ENCODE measurements around the gene DDX39B. TPM values are rescaled to one million over a fixed set of nuclear protein-coding genes. Genes with fewer than 3 reads are reported as not detected.

Gene DDX39B
- total and polyA plus RNA-seq, 9 of the 15 experiments (the other 6 are each of a cell fraction or from before 2014, with no cell fraction given), result 479 to 869 (median 592) TPM

DNA sequence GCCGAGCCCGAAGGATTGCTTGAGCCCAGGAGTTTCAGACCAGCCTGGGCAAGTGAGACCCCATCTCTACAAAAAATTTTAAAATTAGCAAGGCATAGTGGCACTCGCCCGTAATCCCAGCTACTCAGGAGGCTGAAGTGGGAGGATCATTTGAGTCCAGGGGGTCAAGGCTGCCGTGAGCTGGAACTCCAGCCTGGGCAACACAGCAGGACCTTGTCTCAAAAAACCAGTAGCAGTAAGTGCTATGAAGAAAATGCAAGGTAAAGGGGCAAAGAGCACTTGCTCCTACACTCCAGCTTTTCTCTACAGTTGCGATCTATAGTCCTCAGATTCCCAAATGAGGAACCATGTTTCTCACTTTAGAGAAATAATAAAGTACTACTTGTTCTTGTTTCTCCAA, 1.8 kb upstream of the DDX39B start:
- ChIA-PET POLR2A (interaction anchor here (1.1 to 3.9 kb wide), 7 partner anchors 7 to 55 kb away, joined by 3 to 27 read pairs (median 20); partner anchors contain the start of gene LTB), CTCF (ENCODE audit: low intra/inter-chr PET ratio) (interaction anchor here (0.9 kb wide), 1 partner anchor 55 kb away, joined by 3 read pairs; no protein-coding TSS in a partner anchor)
- BruUV-seq (replicated peaks), result no TSS peak
- Histone ChIP-seq H3K9me3 (replicated peaks; ENCODE audit: control insufficient read depth, insufficient read depth, low read depth, low read length) (no peaks in the 10 kb centered on the region), H3K27me3 (ENCODE audit: control insufficient read depth in 2 of 2, insufficient read depth in 2 of 2, low read length in 2 of 2) (no peaks in the 10 kb centered on the region), H3K9me1 (ENCODE audit: control insufficient read depth, insufficient read depth, low read length) (peaks cover 15% of the 10 kb centered on the region), H2AFZ (ENCODE audit: low read depth, low read length) (no peak overlapping the region), H3K9ac (ENCODE audit: insufficient read depth in 1 of 2, low read depth in 2 of 2, low read length in 2 of 2) (peak overlapping the region in 1 of 2 experiments; percentile 23; a peak in 1 of 4 replicates), H3K4me1 (replicated peaks in 1 of 2; ENCODE audit: control insufficient read depth in 2 of 2, insufficient read depth in 2 of 2, low read length in 2 of 2) (peaks cover 16 to 29% of the 10 kb centered on the region in 2 experiments), H3K27ac (ENCODE audit: extremely low read depth, low read depth, low read length) (no peak overlapping the region), H3K4me2 (ENCODE audit: insufficient read depth, low read length) (no peak overlapping the region), H4K20me1 (replicated peaks; ENCODE audit: control insufficient read depth, insufficient read depth, low read length) (peaks cover 24% of the 10 kb centered on the region), H3K4me3 (no peak overlapping the region), H3K79me2 (ENCODE audit: control insufficient read depth, insufficient read depth, low read length) (peaks cover 61% of the 10 kb centered on the region), H3K36me3 (ENCODE audit: control insufficient read depth, insufficient read depth, low read length) (peaks cover 30% of the 10 kb centered on the region)
- TF ChIP-seq ZFP30 (CRISPR knock-in tag; IDR thresholded peaks at IDR 0.05; ENCODE audit: borderline replicate concordance), result no peak
- no peak for TF ChIP-seq STAG1 (CRISPR knock-in tag; IDR thresholded peaks at IDR 0.05; ENCODE audit: borderline replicate concordance)
- no peak for TF ChIP-seq CBX8 (IDR thresholded peaks at IDR 0.05; ENCODE audit: borderline replicate concordance, extremely low read depth, low read depth, low read length, poor library complexity, severe bottlenecking)
- no peak for TF ChIP-seq TEAD4 (IDR thresholded peaks at IDR 0.05; ENCODE audit: low read length)
- TF ChIP-seq TEAD4 (CRISPR knock-in tag; IDR thresholded peaks at IDR 0.05; ENCODE audit: borderline replicate concordance), result no peak
- no peak for TF ChIP-seq EHMT2 (IDR thresholded peaks at IDR 0.05)
- no peak for TF ChIP-seq SMAD3 (CRISPR knock-in tag; conservative IDR thresholded peaks at IDR 0.05)
- TF ChIP-seq, protein P1, sequence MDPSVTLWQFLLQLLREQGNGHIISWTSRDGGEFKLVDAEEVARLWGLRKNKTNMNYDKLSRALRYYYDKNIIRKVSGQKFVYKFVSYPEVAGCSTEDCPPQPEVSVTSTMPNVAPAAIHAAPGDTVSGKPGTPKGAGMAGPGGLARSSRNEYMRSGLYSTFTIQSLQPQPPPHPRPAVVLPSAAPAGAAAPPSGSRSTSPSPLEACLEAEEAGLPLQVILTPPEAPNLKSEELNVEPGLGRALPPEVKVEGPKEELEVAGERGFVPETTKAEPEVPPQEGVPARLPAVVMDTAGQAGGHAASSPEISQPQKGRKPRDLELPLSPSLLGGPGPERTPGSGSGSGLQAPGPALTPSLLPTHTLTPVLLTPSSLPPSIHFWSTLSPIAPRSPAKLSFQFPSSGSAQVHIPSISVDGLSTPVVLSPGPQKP (CRISPR knock-in tag; IDR thresholded peaks at IDR 0.05), result no peak
- TF ChIP-seq, protein P2, sequence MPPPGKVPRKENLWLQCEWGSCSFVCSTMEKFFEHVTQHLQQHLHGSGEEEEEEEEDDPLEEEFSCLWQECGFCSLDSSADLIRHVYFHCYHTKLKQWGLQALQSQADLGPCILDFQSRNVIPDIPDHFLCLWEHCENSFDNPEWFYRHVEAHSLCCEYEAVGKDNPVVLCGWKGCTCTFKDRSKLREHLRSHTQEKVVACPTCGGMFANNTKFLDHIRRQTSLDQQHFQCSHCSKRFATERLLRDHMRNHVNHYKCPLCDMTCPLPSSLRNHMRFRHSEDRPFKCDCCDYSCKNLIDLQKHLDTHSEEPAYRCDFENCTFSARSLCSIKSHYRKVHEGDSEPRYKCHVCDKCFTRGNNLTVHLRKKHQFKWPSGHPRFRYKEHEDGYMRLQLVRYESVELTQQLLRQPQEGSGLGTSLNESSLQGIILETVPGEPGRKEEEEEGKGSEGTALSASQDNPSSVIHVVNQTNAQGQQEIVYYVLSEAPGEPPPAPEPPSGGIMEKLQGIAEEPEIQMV (tag; conservative IDR thresholded peaks at IDR 0.05; ENCODE audit: low read depth), result no peak
- TF ChIP-seq, protein P3, sequence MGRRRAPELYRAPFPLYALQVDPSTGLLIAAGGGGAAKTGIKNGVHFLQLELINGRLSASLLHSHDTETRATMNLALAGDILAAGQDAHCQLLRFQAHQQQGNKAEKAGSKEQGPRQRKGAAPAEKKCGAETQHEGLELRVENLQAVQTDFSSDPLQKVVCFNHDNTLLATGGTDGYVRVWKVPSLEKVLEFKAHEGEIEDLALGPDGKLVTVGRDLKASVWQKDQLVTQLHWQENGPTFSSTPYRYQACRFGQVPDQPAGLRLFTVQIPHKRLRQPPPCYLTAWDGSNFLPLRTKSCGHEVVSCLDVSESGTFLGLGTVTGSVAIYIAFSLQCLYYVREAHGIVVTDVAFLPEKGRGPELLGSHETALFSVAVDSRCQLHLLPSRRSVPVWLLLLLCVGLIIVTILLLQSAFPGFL (CRISPR knock-in tag; IDR thresholded peaks at IDR 0.05), result no peak
- TF ChIP-seq, protein P4, sequence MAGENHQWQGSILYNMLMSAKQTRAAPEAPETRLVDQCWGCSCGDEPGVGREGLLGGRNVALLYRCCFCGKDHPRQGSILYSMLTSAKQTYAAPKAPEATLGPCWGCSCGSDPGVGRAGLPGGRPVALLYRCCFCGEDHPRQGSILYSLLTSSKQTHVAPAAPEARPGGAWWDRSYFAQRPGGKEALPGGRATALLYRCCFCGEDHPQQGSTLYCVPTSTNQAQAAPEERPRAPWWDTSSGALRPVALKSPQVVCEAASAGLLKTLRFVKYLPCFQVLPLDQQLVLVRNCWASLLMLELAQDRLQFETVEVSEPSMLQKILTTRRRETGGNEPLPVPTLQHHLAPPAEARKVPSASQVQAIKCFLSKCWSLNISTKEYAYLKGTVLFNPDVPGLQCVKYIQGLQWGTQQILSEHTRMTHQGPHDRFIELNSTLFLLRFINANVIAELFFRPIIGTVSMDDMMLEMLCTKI (IDR thresholded peaks at IDR 0.05; ENCODE audit: partially characterized antibody), result no peak
- TF ChIP-seq BRF1 (IDR thresholded peaks at IDR 0.05; ENCODE audit: borderline replicate concordance, extremely low read depth, insufficient read length), result no peak
- no peak for TF ChIP-seq ZNF134 (CRISPR knock-in tag; conservative IDR thresholded peaks at IDR 0.05)
- TF ChIP-seq, protein P5, sequence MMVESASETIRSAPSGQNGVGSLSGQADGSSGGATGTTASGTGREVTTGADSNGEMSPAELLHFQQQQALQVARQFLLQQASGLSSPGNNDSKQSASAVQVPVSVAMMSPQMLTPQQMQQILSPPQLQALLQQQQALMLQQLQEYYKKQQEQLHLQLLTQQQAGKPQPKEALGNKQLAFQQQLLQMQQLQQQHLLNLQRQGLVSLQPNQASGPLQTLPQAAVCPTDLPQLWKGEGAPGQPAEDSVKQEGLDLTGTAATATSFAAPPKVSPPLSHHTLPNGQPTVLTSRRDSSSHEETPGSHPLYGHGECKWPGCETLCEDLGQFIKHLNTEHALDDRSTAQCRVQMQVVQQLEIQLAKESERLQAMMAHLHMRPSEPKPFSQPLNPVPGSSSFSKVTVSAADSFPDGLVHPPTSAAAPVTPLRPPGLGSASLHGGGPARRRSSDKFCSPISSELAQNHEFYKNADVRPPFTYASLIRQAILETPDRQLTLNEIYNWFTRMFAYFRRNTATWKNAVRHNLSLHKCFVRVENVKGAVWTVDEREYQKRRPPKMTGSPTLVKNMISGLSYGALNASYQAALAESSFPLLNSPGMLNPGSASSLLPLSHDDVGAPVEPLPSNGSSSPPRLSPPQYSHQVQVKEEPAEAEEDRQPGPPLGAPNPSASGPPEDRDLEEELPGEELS (CRISPR knock-in tag; IDR thresholded peaks at IDR 0.05; ENCODE audit: borderline replicate concordance), result no peak
- FAIRE-seq (no peak), DNase-seq (ENCODE audit: extremely low read depth in 1 of 4, low spot score in 3 of 4) (no peak), ATAC-seq (no peak)
- intact Hi-C loops (cut with micrococcal nuclease), result loop anchor here (5.0 to 10.0 kb wide), 2 partner anchors 146 to 231 kb away; partner anchors contain the start of gene VWA7
- in situ Hi-C loops (cut with MboI), result loop anchor here (25.0 kb wide), 1 partner anchor 1419 kb away; the partner anchor contains the start of genes BRD2 and HLA-DMA
- 94% methylated on average over 6 of the region's 6 CpGs for WGBS (ENCODE audit: insufficient coverage, low coverage, missing lambda C conversion rate)
